Measurements from ENCODE around the gene BAAT.

Gene BAAT

DNA sequence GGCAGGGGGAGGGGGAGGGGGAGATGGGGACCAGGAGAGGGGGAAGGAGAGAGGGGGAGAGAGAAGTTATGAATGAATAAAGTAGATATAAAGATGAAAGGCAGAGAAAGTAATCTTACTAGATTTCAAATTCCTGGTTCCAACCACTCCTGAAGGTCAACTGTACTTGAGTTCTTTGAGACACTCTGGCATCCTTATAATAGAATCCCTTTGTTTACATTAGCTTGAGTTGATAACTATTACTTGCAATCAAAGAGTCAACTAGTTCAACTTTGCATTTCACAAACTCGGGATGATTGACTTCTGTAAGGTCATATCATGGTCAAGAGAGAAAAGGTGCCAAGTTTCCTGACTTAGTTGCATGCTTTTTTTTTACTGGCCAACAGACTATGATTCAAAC, 42.2 kb downstream of the BAAT start:
- no peak for TF ChIP-seq CTCF (IDR thresholded peaks at IDR 0.05; ENCODE audit: borderline replicate concordance, control extremely low read depth, extremely low read depth, insufficient read depth, missing control alignments)
- in situ Hi-C loops (cut with MboI; ENCODE audit: low sequenced_read_pairs, unreplicated experiment): no loop called here
- DNase-seq (ENCODE audit: low spot score): no peak

GRCh38 chr9:101341958-101342357, 42.8 kb downstream of the BAAT start:
- TF ChIP-seq CTCF (IDR thresholded peaks at IDR 0.05; ENCODE audit: borderline replicate concordance, control extremely low read depth, extremely low read depth, insufficient read depth, missing control alignments): no peak
- in situ Hi-C loops (cut with MboI; ENCODE audit: low sequenced_read_pairs, unreplicated experiment): no loop called here
- DNase-seq (ENCODE audit: low spot score): no peak

DNA sequence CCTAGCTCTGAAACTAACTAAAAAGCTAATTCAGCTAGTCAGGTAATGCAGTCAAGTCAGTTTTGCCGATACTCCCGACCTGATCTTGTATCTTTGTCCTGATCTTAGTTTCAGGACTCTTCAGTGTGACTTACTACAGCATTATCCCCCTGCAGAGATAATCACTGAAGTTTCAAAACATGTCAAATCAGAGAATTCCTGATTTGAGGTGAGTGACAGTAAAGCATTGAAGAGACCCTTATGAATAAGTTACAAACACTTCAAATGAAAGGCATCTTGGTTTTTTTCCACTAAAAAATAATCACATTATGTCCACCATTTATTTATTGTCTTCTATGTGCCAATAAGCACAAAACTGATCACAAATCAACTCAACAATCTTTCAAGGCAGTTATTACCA, 47.6 kb downstream of the BAAT start:
- DNase-seq (ENCODE audit: low spot score): no peak
- in situ Hi-C loops (cut with MboI; ENCODE audit: low sequenced_read_pairs, unreplicated experiment): no loop called here
- no peak for TF ChIP-seq CTCF (IDR thresholded peaks at IDR 0.05; ENCODE audit: borderline replicate concordance, control extremely low read depth, extremely low read depth, insufficient read depth, missing control alignments)

GRCh38 chr9:101336091-101336490, 48.7 kb downstream of the BAAT start:
- DNase-seq (ENCODE audit: low spot score): no peak
- in situ Hi-C loops (cut with MboI; ENCODE audit: low sequenced_read_pairs, unreplicated experiment): no loop called here
- no peak for TF ChIP-seq CTCF (IDR thresholded peaks at IDR 0.05; ENCODE audit: borderline replicate concordance, control extremely low read depth, extremely low read depth, insufficient read depth, missing control alignments)

GRCh38 chr9:101333926-101334702, 50.7 kb downstream of the BAAT start:
- in situ Hi-C loops (cut with MboI; ENCODE audit: low sequenced_read_pairs, unreplicated experiment): no loop called here
- TF ChIP-seq CTCF (IDR thresholded peaks at IDR 0.05; ENCODE audit: borderline replicate concordance, control extremely low read depth, extremely low read depth, insufficient read depth, missing control alignments): no peak
- DNase-seq (ENCODE audit: low spot score): no peak

DNA sequence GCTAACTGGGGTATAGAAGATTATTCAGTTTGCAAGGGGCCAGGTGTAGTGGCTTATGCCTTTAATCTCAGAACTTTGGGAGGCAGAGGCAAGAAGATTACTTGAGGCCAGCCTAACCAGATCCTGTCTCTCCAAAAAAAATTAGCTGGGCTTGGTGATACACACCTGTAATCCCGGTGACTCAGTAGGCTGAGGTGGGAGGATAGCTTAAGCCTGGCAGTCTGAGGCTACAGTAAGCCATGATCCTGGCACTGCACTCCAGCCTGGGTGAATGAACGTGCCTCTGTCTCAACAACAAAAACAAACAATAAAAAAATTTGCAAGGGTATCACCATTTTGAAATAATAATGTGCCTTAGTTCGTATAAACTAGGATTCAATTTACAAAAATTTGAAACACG, 51.3 kb downstream of the BAAT start:
- in situ Hi-C loops (cut with MboI; ENCODE audit: low sequenced_read_pairs, unreplicated experiment): no loop called here
- TF ChIP-seq CTCF (IDR thresholded peaks at IDR 0.05; ENCODE audit: borderline replicate concordance, control extremely low read depth, extremely low read depth, insufficient read depth, missing control alignments): no peak
- no peak for DNase-seq (ENCODE audit: low spot score)

Measured in GM13976 (cell line).